Stimulated activated CD8-positive, alpha-beta memory T cell treated with anti-CD3 and anti-CD28 coated beads, Interleukin-2, amount 100 ng/mL, for 1 hour (primary cell): ENCODE results near the gene CEP97.

Experiments
- DNase-seq, 2 donors: peaks; one replicate each; pipeline ENCODE4 v3.0.0-alpha.2; 2020; ENCODE audit warnings: low read depth in 2 of 2

Gene CEP97

DNA sequence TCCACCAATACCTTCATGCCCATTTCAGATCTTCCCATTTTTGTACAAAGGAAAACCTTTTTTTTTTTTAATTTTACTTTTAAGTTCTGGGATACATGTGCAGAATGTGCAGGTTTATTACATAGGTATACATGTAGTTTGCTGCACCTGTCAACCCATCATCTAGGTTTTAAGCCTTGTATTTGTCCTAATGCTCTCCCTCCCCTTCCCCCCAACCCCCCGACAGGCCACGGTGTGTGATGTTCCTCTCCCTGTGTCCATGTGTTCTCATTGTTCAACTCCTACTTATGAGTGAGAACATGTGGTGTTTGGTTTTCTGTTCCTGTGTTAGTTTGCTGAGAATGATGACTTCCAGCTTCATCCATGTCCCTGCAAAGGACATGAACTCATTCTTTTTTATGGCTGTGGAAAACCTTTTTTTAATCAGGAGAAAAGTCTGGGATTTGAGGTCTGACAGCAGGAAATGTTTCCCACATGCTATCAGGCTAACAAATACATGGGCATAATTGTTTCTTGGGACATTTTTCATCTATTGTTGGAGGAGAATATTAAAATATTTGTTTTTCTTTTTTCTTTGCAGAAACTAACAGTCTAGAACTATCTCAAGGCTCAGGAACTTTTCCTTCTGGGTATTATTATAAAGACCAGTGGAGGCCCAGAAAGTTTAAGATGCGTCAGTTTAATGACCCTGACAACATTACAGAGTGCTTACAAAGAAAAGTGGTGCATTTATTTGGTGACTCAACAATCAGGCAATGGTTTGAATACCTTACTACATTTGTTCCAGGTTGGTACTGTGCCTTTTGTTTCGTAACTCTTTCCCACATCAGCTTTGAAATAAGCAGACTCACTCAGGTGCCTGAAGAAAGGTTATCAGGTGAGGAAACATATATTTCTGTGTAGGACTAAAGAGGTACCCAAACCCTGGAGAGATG lies 92.1 kb downstream of the CEP97 start:
- no peak for DNase-seq

DNA sequence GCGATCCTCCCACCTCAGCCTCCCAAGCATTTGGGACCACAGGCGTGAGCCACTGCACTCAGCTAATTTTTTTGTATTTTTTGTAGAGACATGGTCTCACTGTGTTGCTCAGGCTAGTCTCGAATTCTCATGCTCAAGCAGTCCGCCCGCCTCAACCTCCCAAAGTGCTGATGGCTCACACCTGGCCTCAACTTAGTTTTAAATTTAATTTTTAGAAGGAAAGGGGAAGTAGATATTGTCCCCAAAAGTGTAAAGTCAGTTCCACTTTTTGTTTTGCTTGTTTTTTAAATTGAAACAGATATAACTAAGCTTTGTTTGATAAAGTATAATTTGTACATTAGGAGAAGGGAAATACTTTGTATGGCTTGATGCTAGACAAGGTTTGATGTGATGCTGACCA lies 93.6 kb downstream of the CEP97 start:
- DNase-seq: no peak

DNA sequence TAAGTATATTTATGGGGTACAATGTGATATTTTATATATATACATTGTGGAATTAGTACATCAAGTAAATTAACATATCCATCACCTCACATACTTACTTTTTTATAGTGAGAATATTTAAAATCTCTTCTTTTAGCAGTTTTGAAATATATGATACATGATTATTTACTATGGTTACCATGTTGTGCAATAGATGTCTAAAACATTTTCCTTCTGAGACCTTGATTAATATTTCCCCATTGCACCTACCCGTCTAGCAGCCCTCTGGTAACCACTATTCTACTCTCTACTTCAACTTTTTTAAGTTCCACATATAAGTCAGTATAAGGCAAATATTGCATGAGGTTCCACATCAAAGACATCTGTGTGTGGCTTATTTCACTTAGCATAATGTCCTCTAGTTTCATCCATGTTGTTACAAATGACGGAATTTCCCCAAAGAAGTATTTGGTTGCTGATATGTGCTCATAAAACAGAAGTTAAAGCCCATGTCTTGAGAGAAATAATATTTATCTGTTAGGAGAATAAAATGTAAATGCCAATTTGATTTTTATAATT lies 95.3 kb downstream of the CEP97 start:
- no peak for DNase-seq
